HS-5 (cell line): ENCODE measurements around the gene MYLIP.

Source experiments
- DNase-seq: peaks from one replicate; pipeline ENCODE4 v3.0.0-alpha.2; 2012; ENCODE audit warnings: low read depth

The MYLIP gene

GRCh38 chr6:16141514-16141913 is 12.6 kb downstream of the MYLIP start:
- DNase-seq, result no peak

- DNase-seq, result no peak
Measured at GRCh38 chr6:16145038-16145437, 16.2 kb downstream of the MYLIP start.

- no peak for DNase-seq
Measured at GRCh38 chr6:16146028-16146427, 17.1 kb downstream of the MYLIP start.

- DNase-seq, result no peak
Measured at GRCh38 chr6:16146527-16146955, 17.7 kb downstream of the MYLIP start.

GRCh38 chr6:16148498-16148897 is 19.6 kb downstream of the MYLIP start:
- DNase-seq, result no peak

GRCh38 chr6:16149305-16149704 is 20.4 kb downstream of the MYLIP start:
- DNase-seq, result no peak

- no peak for DNase-seq
Measured at GRCh38 chr6:16150098-16150497, 21.2 kb downstream of the MYLIP start.

GRCh38 chr6:16153211-16153820 is 24.4 kb downstream of the MYLIP start:
- no peak for DNase-seq

GRCh38 chr6:16154904-16155303 is 26.0 kb downstream of the MYLIP start:
- DNase-seq, result no peak

- no peak for DNase-seq
Measured at GRCh38 chr6:16157492-16157891, 28.6 kb downstream of the MYLIP start.

GRCh38 chr6:16157909-16158308 is 29.0 kb downstream of the MYLIP start:
- DNase-seq, result no peak

GRCh38 chr6:16158943-16159557 is 30.2 kb downstream of the MYLIP start:
- no peak for DNase-seq

GRCh38 chr6:16160794-16161193 is 31.9 kb downstream of the MYLIP start:
- DNase-seq, result no peak

GRCh38 chr6:16162003-16162402 is 33.1 kb downstream of the MYLIP start:
- no peak for DNase-seq

GRCh38 chr6:16163066-16163465 is 34.2 kb downstream of the MYLIP start:
- no peak for DNase-seq

- DNase-seq, result peak; percentile 30
Measured at GRCh38 chr6:16163535-16164300, 34.8 kb downstream of the MYLIP start.

- DNase-seq, result no peak
Measured at GRCh38 chr6:16165641-16166040, 36.8 kb downstream of the MYLIP start.

- DNase-seq, result no peak
Measured at GRCh38 chr6:16166871-16167608, 38.2 kb downstream of the MYLIP start.

GRCh38 chr6:16168121-16168520 is 39.2 kb downstream of the MYLIP start:
- DNase-seq, result no peak

- no peak for DNase-seq
Measured at GRCh38 chr6:16168858-16169257, 40.0 kb downstream of the MYLIP start.

- DNase-seq, result no peak
Measured at GRCh38 chr6:16171400-16171799, 42.5 kb downstream of the MYLIP start.

GRCh38 chr6:16173167-16173940 is 44.5 kb downstream of the MYLIP start:
- DNase-seq, result no peak
